GM19463 (cell line): Measurements from ENCODE around the gene EVI5L.
"Not testable (repeated sequence)": the region's sequence is repeated elsewhere in the genome, so short reads cannot be mapped to it uniquely, and the experiment has no call there.

Experiments
- ATAC-seq: cut with Tn5 transposase; IDR thresholded peaks from one replicate; pipeline ENCODE4 v1.9.1; 2021; ENCODE audit warnings: mild to moderate bottlenecking, moderate library complexity; ENCODE audit not compliant: unreplicated experiment

The EVI5L gene

DNA sequence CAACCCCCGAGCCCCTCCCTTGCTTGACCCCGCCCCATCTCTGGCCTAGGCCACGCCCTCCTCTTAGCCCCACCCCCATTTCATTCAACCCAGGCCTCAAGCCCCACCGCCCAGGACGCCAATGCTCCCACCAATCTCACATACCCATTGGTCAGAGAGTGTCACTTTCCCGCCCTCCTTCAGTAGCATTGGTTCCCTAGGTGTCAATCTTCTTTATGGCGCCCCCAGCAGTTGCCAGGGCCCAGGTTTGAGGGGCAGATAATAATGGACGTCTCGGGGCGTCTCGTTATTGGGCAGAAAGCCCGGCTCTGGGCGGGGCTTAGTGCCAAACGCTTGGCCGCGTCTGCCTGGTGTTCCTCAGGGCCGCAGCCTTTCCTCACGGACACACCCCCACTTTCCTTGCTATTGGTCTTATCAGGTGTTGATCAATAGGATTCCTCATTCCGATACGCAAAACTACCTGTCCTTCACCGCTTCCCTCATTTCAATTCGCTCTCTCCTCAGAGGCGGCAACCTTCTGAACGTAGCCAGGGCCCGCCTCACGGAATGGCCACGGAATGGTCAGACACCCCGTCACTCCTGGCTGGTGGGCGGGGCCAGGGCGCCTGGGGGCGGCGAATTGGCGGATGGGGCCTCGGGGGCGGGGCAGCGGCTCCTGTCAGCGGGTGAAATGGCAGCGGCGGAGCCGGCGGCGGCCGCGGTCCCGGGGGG, at the start of gene EVI5L:
TSS of gene EVI5L (plus strand) at position 658 of the 711 bp plus-strand sequence. CDS start 16,325 bp downstream, outside the sequence.
- ATAC-seq = peak; percentile 87

GRCh38 chr19:7781157-7781556, 48.9 kb upstream of the EVI5L start:
- ATAC-seq = no peak

- no peak for ATAC-seq
Measured at GRCh38 chr19:7783991-7784423, 46.0 kb upstream of the EVI5L start.

GRCh38 chr19:7784856-7785255, 45.2 kb upstream of the EVI5L start:
- ATAC-seq = no peak

DNA sequence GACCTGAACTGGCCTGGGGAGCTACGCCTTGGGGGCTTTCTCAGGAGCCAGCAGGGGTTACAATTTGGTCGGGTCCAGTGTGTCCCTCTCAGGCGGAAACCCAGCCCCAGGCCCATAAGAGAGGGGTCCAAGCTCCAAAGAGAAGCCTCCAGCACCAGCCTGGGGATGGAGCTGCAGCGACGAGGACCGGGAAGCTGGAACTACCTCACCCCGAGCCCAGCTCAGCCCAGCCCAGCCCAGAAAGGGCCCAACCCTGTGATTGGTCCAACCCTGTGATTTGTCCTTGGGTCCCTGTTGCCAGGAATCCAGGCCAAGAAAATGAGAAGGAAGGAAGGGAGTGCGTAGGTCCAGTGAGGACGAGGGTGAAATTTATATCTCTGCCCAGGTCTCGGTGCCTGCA, 42.9 kb upstream of the EVI5L start:
- ATAC-seq = no peak

DNA sequence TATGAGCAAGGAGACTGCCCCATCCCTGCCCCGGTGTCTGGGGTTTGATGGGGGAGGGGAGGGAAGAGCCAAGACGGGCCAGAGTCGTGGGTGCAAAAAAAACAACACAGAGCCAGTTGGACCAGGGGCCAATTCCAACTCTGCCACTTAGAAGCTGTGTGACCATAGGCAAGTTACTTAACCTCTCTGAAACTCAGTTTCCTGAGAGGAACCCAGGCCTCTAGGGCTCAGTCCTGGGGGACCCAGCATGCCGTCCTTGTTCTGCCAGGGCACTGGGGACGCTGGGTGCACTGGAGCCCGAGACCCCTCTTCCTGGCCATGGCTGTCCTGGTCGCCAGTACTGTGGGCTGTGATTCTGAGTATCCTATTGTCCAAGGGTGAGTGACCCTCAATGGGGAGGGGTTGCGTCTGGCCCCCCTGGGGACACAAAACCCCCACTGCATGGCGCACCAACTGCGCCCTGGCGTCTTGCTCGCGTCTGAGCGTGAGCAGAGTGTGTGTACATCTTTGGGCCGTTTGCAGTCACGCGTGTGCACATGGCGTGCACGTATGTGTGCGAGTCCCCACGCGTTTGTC, 42.3 kb upstream of the EVI5L start:
- ATAC-seq = no peak

DNA sequence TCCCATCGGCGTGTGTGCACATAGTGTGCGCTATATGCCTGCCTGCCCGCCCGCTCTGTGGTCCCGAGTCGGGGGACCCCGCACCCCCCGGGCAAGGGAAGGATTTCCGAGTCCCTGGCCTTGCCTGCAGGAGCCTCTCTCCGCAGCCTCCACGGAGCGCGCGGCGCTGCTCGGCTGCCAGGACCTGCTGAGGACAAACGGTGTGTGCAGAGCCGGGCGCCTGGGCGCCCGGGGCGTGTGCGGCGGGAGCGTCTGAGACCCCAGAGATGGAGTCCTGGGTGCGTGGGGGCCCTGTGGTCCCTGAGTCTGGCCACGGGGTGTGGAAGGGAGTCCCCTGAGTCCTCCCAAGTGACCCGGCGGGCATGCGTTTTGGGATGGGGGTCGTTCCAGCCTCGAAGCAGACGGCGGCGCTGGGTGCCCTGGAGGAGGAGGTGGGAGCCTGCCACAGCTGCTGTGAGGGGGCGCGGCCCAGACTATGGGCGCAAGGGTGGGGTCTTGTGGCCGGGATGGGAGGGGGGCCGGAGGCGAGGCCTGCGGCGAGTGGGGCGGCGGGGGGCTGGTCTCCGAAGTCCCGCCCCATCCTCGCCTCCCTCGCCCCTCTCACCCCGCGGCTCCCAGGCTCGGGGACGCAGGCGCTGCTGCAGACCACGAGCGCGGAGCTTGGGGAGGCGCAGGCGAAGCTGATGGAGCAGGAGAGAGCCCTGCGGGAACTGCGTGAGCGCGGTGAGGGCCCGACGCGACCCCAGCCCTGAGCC, 41.7 kb upstream of the EVI5L start:
- no peak for ATAC-seq

DNA sequence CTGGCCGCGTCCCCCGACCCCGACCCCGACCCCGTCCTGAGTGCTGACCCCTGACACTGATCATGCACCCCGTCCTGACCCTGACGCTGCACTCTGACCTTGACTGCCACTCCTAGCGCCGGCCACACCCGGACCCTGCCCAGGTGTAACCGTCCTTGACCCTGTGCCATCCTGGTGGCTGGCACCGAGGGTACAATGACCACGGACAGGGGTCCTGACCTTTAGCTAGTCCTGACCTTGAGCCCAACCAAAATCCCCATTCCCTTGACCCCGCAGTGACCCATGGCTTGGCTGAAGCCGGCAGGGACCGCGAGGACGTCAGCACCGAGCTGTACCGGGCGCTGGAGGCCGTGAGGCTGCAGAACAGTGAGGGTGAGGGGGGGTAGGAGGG, 41.1 kb upstream of the EVI5L start:
- ATAC-seq = no peak

DNA sequence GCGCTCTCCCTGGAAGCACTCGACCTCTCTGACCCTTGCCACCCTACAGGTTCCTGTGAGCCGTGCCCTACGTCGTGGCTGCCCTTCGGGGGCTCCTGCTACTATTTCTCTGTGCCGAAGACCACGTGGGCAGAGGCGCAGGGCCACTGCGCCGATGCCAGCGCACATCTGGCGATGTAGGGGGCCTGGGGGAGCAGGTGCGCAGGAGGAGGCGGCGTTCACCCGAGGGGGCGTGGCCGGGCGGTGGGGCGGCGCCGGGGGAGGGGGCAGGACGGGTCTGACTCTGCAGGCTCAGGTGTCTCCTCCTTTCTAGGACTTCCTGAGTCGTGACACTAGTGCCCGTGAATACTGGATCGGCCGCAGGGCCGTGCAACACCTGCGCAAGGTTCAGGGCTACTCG, 40.6 kb upstream of the EVI5L start:
- no peak for ATAC-seq

- ATAC-seq = no peak
Measured at GRCh38 chr19:7790416-7790815, 39.6 kb upstream of the EVI5L start.

GRCh38 chr19:7792281-7792680, 37.7 kb upstream of the EVI5L start:
- no peak for ATAC-seq

GRCh38 chr19:7792701-7793100, 37.3 kb upstream of the EVI5L start:
- not testable (repeated sequence) for ATAC-seq

- no peak for ATAC-seq
Measured at GRCh38 chr19:7793493-7793892, 36.5 kb upstream of the EVI5L start.

- ATAC-seq = no peak
Measured at GRCh38 chr19:7795555-7796161, 34.4 kb upstream of the EVI5L start.

DNA sequence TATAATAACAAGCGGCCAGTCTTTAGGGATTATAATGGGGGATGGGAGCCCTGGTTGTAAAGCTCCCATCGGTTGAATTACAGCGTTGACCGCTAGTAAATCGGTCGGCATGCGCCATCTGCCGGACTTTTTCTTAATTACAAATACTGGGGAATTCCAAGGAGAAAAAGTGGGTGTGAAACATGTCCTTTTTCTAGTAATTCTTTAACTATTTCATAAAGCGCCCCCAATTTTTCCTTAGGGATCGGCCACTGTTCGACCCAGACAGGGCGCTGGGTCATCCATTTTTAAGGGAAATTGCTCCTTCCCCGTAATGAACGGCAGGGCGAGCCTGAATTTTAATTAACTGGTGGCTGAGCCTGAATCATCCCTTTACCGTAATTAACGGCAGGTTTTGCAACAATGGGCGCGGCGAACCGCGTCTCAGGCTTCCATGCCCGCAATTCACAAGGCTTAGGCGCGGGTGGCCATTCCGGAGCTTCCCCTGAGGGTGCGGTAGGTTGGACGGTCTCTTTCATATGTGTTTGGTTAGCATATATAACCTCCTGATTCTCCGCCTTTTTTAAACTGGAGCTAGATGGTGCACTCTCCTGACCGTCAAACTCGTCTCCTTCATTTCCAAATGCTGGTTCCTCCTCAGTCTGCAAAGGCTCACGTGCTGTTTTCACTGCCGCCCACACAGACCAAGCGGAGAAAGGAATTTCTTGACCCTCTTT, 30.2 kb upstream of the EVI5L start:
- no peak for ATAC-seq

DNA sequence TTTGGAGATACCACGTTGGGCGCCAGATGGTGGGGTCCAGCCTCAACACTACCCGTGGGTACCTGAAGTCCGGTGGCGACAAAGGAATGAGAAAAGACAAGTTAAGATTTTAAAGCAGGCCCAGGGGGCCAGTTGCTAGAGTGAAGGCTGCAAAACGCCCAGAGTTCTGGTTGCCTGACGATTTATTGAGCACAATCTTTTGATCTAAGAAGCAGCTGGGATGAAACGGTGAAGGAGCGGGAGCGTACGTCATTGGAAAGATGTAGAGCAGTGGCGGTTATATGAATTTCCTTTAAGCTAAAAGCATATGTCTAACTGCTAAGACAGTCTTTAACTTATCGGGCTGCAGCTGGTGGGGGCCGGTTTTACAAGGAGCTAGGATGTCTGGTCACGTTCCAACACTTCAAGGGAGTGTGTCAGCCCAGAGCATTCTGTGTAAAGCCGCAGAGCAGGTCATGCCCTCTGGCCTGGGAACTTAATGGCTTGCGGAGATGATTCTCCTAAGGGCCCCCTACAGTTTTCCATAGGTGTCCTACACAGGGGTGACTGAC, 28.9 kb upstream of the EVI5L start:
- no peak for ATAC-seq

DNA sequence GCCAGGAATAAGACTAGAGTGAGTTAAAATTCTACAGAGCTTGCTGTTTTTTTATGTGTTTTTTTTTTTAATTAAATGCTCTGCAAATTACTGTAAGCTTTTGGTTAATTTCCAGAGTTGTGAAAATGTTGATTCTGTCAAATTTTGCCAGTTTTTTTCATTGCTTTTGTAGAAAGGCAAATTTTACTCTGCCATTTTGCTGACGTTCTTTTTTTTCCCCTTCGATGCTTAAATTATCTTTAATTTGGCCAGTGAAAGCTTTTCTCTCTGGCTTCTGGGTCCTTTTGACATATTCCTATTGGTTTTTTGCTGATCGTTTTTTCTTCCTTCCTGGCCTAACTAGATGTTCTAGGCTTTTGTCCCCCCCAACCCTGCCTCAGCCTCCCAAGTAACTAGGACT, 23.8 kb upstream of the EVI5L start:
- no peak for ATAC-seq

- ATAC-seq = no peak
Measured at GRCh38 chr19:7806876-7807275, 23.1 kb upstream of the EVI5L start.

GRCh38 chr19:7808108-7808507, 21.9 kb upstream of the EVI5L start:
- no peak for ATAC-seq

DNA sequence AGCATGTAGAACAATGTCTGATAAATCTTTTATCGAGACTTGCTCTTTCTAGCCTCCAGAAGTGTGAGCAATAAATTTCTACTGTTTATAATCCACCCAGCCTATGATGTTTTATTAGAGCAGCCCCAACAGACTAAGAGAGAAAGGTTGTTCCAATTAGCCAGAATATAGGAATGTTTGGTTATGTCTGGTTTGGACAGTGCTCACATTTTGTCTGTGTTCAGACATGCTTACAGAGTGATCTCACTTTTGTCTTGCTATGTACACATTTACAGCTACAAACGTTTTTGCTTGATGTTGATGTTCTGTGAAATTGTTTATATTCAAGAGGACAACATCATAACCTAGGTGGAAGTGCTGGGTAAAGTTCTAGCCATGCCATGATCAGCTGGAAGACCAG, 18.0 kb upstream of the EVI5L start:
- ATAC-seq = no peak

GRCh38 chr19:7815325-7815724, 14.7 kb upstream of the EVI5L start:
- ATAC-seq = no peak
